IgD-negative memory B cell (primary cell): ENCODE results near the gene CGB3. TPM values are rescaled to one million over a fixed set of nuclear protein-coding genes. Genes with fewer than 3 reads are reported as not detected.
"Not testable (repeated sequence)": the region's sequence is repeated elsewhere in the genome, so short reads cannot be mapped to it uniquely, and the experiment has no call there.

Experiments used
- H3K27ac Mint-ChIP-seq, 3 donors: one replicate each; pipeline ENCODE4 v1.8.0; 2020 to 2022; ENCODE audit warnings: mild to moderate bottlenecking in 3 of 3, mixed read lengths in 3 of 3, moderate library complexity in 1 of 3
- H3K27me3 Mint-ChIP-seq: one replicate; pipeline ENCODE4 v1.8.0; 2021; ENCODE audit warnings: mixed read lengths
- H3K36me3 Mint-ChIP-seq: one replicate; pipeline ENCODE4 v1.8.0; 2020; ENCODE audit warnings: mild to moderate bottlenecking, mixed read lengths
- H3K4me1 Mint-ChIP-seq, 3 donors: one replicate each; pipeline ENCODE4 v1.8.0; 2020 to 2022; ENCODE audit warnings: mixed read lengths in 3 of 3, mild to moderate bottlenecking in 1 of 3
- H3K4me3 Mint-ChIP-seq, 4 donors: one replicate each; pipeline ENCODE4 v1.8.0; 2020 to 2022; ENCODE audit warnings: mild to moderate bottlenecking in 4 of 4, mixed read lengths in 4 of 4, moderate library complexity in 3 of 4
- H3K9me3 Mint-ChIP-seq, 3 donors: one replicate each; pipeline ENCODE4 v1.8.0; 2020 to 2021; ENCODE audit warnings: mixed read lengths in 3 of 3, mild to moderate bottlenecking in 1 of 3
- polyA plus RNA-seq: library from polyadenylated mRNA; unstranded; fragments of 300-500 nt; fragmentation: Illumina TruSeq; gene quantifications from one replicate; pipeline ENCODE4 v1.2.3, GENCODE V29; 2021

CGB3 gene
- polyA plus RNA-seq, 1 donor from 2014 or later: not detected

DNA sequence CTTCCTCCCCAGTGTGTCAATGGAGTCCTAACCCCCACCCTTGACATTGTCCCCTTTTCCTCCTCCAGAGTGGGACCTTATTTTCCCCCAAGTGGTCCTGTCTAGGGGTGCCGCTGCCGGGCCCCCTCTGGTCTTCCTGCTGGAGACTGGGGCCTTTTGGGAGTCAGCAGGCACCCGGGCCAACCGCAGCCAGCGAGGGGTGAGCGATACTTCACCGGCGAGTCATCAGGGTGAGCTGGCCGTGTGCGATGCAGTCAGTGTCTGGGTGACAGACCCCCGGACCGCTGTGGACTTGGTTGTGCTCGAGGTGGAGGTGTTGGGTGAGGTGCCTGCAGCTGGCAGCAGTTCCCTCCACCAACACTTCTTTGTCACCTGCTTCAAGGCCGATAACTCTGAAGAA, 5.6 kb upstream of the CGB3 start:
- H3K4me3 Mint-ChIP-seq, H3K9me3 Mint-ChIP-seq, H3K27me3 Mint-ChIP-seq, H3K27ac Mint-ChIP-seq, H3K36me3 Mint-ChIP-seq, H3K4me1 Mint-ChIP-seq: not testable (repeated sequence)

DNA sequence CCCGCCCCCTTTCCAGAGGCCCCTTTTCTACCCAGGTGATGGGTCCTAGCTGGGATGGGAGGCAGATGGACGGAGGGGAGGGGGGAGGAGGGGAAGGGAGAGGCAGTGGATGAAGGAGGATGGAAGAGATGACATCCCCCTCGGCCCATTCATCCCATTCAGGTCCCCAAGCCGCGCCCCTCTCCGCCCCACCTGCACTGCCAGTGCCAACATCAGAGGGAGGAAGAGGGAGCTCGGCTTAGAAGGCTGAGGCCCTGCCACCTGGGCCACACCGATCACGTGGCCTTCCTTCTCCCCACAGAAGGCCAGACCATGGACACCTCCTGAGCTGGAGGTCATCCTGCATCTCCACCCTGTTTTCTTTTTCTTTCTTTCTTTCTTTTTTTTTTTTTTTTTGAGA, 4.6 kb upstream of the CGB3 start:
- not testable (repeated sequence) for H3K9me3 Mint-ChIP-seq, H3K4me1 Mint-ChIP-seq, H3K4me3 Mint-ChIP-seq, H3K27me3 Mint-ChIP-seq, H3K27ac Mint-ChIP-seq, H3K36me3 Mint-ChIP-seq

DNA sequence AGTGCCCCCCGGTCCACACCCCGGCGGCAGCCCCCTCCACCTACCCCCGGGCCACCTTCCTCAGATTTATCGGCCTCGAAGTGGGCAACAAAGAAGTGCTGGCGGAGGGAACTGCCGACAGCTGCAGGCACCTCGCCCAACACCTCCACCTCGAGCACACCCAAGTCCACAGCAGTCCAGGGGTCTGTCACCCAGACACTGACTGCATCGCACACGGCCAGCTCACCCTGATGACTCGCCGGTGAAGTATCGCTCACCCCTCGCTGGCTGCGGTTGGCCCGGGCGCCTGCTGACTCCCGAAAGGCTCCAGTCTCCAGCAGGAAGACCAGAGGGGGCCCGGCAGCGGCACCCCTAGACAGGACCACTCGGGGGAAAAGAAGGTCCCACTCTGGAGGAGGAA, 1.5 kb upstream of the CGB3 start:
- H3K4me1 Mint-ChIP-seq: peaks cover 5 to 11% (median 8%) of the 10 kb centered on the region in 3 donors
- not testable (repeated sequence) for H3K27me3 Mint-ChIP-seq, H3K4me3 Mint-ChIP-seq, H3K27ac Mint-ChIP-seq, H3K36me3 Mint-ChIP-seq, H3K9me3 Mint-ChIP-seq

DNA sequence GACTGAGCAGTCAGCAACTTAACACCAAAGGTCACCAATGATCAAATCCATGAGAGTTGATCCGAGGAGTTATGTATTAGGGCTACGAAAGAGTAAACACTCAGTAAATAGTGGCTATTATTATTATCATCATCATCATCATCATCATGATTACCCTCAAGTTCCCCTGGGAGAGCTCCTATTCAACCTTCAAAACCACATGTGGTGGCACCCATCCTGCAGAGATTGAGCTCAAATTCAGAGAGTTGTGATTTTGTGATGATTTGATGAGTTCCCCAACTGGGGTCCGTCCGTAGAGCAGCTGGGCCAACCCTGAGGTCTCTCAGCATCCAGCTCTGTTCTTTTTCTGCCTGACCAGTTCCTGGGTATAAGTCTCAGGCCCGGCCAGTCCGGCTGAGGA, 955 bp upstream of the CGB3 start:
- peaks cover 5 to 14% (median 10%) of the 10 kb centered on the region in 3 donors for H3K4me1 Mint-ChIP-seq
- H3K27ac Mint-ChIP-seq, H3K27me3 Mint-ChIP-seq, H3K36me3 Mint-ChIP-seq, H3K9me3 Mint-ChIP-seq, H3K4me3 Mint-ChIP-seq: not testable (repeated sequence)

DNA sequence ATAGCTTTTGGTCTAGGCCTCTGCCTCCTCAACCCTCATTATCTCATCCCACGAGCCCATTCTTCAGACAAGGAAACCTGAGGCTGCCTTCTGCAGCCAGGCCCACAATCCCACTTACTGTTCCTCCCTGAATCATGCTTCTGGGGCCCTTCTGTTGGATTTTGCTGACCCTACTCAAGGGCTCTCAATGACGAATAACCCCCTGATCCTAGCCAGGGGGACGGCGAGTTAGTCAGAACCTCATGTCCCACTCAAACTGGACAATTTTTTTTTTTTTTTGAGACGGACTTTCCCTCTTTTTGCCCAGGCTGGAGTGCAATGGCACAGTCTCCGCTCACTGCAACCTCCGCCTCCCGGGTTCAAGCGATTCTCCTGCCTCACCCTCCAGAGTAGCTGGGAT, 2.0 kb downstream of the CGB3 start:
- Mint-ChIP-seq H3K36me3 (peaks cover 1% of the 10 kb centered on the region), H3K4me1 (peaks cover 10 to 18% (median 18%) of the 10 kb centered on the region in 3 donors), H3K27ac (no peak overlapping the region), H3K9me3 (no peaks in the 10 kb centered on the region), H3K4me3 (peak overlapping the region in 1 of 4 donors; percentile 86), H3K27me3 (peaks cover 5% of the 10 kb centered on the region)

DNA sequence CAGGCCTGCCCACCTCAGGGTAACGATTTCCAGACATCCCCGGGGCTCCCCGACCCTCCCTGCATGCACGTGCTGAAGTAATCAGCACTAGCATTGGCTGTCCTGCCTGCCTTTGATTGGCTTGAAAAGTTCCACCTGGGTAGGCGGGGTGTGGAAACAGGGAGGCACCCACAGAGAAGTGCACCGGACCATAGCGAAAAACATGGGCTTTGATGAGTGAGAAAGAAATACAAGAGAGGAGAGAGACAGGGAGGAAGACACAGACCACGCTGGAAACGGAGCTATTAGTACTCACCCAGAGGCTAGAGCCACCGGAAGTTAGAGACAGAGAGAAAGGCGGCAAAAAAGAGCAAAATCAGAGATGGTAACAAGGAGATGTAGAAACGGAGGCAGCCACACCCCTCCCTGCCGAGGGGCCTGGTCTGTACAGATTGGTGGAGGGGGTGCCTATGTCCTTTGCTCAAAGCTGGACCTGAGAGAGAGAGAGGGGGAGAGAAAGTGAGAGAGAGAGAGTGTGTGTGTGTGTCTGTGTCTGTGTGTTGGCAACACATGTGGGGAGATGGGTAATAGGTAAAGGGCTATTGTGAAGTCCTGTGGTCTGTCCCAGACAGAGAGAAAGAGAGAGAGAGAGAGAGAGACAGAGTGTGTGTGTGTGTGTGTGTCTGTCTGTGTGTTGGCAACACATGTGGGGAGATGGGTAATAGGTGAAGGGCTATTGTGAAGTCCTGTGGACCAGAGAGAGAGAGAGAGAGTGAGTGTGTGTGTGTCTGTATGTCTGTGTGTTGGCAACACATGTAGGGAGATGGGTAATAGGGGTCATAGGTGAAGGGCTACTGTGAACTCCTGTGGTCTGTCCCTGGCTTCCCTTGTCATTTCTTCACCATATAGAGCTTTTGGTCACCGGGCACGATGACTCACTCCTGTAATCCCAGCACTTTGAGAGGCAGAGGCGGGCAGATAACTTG, 2.9 kb downstream of the CGB3 start:
- Mint-ChIP-seq H3K4me3 (peak overlapping the region; percentile 58 to 86 (median 74)), H3K36me3 (peaks cover 1% of the 10 kb centered on the region), H3K9me3 (no peaks in the 10 kb centered on the region), H3K27me3 (peaks cover 5% of the 10 kb centered on the region), H3K4me1 (peaks cover 10 to 18% (median 18%) of the 10 kb centered on the region in 3 donors), H3K27ac (peak overlapping the region in 1 of 3 donors; percentile 12)

DNA sequence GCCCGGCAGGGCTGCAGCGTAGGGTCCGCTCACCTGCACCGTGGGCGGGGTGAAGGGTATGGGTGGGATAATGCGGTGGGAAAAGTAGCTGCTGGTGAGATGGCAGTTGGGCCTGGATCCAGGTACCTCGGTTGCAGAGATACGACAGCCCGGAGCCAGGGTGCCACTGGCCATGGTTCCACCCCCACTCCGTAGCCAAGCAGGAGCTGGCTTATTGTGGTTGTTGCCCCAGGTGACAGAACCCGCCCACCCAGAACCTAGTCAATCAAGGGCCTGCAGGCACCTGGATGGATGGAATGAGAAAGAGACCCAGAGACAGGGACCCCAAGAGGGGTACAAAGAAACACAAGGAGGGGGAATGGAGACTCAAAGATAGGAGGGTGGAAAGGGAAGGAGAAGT, 3.8 kb downstream of the CGB3 start:
- no peak overlapping the region for H3K27ac Mint-ChIP-seq
- H3K4me3 Mint-ChIP-seq: peak overlapping the region; percentile 58 to 98 (median 90)
- H3K36me3 Mint-ChIP-seq: peaks cover 1% of the 10 kb centered on the region
- H3K4me1 Mint-ChIP-seq: peaks cover 10 to 18% (median 18%) of the 10 kb centered on the region in 3 donors
- no peaks in the 10 kb centered on the region for H3K9me3 Mint-ChIP-seq
- H3K27me3 Mint-ChIP-seq: peaks cover 5% of the 10 kb centered on the region

DNA sequence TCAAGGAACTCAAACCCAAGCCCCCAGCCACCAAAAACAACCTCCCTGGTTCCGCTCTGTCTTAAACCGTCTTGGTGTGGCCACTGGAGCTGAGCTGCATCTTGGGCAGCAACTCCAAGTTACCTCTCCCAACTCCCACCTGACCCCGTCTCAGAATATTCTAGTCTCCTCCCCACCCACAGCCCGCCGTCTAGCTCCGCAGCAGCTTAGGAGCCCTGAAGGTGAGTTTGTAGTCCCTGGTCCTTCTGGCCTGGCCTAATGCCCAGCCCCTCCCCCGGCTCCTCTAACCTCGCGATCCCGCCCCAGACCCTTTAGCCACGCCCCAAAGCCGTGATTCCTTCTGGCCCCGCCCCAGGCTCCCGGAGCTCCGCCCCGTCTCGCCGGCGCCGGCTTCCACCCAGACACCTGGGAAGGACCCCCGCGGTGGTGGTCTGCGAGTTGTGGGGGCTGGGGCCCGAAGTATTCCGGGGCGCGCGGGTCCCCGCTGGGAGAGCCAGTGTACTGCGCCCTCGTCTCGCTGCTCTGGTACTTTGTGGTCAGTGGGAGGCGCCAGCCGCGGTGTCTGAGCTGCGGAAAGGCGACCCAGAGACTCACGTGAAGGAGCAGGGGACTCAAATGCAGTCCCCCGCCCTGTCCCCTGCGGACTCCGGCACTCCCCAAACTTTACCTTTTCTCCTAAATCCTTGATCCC, 4.7 kb downstream of the CGB3 start:
- Mint-ChIP-seq H3K4me3 (peak overlapping the region; percentile 85 to 98 (median 95)), H3K27me3 (peaks cover 5% of the 10 kb centered on the region), H3K27ac (peak overlapping the region in 2 of 3 donors; percentile 79 to 98), H3K9me3 (no peaks in the 10 kb centered on the region), H3K4me1 (peaks cover 10 to 18% (median 18%) of the 10 kb centered on the region in 3 donors), H3K36me3 (peaks cover 1% of the 10 kb centered on the region)

DNA sequence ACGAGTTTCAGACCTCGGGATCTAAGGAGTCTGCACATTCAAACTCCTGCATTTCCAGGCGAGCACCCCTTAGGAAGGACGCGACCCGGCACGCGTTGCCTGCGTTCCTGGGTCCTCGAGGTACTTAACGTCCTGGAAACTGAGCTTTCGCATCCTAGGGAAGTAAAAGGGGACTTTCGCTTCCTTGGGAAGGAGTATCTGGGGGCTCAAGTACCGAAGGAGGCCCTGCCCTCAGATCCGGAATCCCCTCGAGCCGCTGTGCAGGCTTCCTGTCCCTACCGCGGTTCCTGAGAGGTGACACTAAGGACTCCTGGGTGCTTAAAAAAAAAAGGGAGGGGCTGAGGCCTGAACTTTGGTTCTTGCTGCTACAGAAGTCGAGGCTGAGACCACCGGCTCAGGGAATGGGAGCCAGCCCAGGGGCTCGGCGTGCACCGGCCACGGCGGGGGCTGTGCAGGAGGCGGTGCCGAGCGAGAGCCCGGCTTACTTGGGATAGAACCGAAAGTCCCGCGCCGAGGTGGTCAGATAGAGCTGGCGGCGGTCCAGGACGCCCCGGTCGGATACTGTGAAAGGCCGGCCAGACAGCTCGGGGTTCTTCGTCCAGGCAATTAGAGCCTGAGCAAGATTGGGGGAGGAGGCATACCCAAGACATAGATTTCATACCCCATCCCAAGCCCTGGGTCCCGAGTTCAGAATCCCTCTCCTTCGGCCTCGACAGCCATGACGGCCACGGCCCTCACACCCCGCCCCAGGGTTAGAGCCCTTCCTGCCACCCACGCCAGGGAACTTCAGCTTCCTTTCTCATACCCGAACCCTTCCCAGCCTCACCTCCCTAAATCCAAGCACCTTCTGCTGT, 5.5 kb downstream of the CGB3 start:
- Mint-ChIP-seq H3K4me3 (peak overlapping the region; percentile 85 to 98 (median 95)), H3K27ac (peak overlapping the region in 2 of 3 donors; percentile 79 to 98), H3K4me1 (peaks cover 10 to 18% (median 18%) of the 10 kb centered on the region in 3 donors)
- not testable (repeated sequence) for H3K9me3 Mint-ChIP-seq, H3K36me3 Mint-ChIP-seq, H3K27me3 Mint-ChIP-seq

DNA sequence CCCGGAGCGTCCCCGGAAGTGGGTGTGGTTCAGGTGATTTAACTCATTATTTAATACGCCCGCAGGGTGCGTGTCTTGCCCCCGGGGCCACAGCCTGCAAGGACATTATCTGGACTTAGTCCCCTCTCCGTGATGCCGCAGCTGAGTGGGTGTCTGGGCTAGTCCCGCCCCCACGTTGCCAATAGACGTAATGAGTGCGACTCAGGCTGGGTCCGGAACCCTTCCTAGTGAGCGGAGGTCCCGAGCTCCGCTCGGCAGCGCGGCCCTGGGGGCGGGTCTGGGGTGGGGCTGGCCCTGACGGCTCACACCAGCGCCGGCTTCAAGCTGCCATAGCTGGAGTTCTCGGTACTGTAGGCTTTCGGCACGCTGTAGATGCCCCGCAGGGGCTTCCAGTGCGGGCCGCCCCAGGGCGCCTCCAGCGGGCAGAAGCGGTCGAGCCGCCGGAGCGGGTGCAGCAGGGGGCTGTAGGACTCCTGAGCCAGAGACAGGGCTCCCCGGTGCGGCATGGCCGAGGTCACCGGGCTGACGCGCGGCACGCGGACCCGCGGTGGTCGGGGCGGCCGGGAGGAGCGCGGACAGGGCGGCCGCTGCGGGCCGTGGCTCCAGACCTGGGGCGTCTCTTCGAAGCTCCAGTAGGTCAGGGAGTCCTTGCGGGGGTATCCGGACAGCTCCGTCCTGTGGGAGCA, 6.3 kb downstream of the CGB3 start:
- H3K4me1 Mint-ChIP-seq: peaks cover 10 to 18% (median 18%) of the 10 kb centered on the region in 3 donors
- H3K4me3 Mint-ChIP-seq: peak overlapping the region; percentile 85 to 98 (median 95)
- H3K36me3 Mint-ChIP-seq: peaks cover 1% of the 10 kb centered on the region
- H3K27ac Mint-ChIP-seq: no peak overlapping the region
- H3K27me3 Mint-ChIP-seq: peaks cover 5% of the 10 kb centered on the region
- no peaks in the 10 kb centered on the region for H3K9me3 Mint-ChIP-seq

DNA sequence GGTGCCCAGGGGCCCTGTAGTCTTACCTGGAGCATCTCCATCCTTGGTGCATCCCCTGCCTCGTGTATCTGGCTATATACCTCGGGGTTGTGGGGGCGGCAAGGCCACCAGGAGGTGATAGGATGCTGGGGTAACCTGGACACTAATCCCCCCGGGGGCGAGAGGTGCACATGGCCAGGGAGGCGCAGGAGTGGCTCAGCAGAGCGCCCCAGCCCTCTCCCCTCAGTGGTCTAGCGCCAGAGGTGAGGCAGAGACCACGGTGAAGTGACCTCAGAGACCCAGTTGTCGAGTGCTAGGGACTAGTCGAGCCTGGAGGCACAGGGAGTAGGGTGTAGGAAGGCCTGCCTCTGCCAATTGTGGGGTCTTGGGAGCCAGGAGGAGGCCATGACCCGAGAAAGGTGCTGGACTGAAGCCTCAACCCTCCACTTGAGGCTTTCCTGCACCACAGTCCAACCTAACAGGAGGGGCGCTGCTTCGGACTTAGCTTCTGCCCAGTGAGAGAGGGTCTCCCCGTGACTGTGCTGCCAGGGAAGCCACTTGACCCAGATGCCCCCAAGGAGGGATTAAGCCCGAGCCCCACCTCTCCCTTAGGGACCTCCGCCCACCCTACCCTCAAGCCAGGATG, 7.0 kb downstream of the CGB3 start, which contains the start of gene LHB:
LHB (minus strand) TSS at position 51 of the 625 bp plus-strand sequence; CDS start at position 41, 10 bp downstream.
- Mint-ChIP-seq H3K27me3 (peaks cover 5% of the 10 kb centered on the region), H3K9me3 (no peaks in the 10 kb centered on the region), H3K4me3 (peak within 1 kb of the TSS; percentile 85 to 98 (median 95)), H3K27ac (peak within 1 kb of the TSS in 1 of 3 donors; percentile 69), H3K4me1 (peaks cover 10 to 18% (median 18%) of the 10 kb centered on the region in 3 donors), H3K36me3 (peaks cover 1% of the 10 kb centered on the region)

DNA sequence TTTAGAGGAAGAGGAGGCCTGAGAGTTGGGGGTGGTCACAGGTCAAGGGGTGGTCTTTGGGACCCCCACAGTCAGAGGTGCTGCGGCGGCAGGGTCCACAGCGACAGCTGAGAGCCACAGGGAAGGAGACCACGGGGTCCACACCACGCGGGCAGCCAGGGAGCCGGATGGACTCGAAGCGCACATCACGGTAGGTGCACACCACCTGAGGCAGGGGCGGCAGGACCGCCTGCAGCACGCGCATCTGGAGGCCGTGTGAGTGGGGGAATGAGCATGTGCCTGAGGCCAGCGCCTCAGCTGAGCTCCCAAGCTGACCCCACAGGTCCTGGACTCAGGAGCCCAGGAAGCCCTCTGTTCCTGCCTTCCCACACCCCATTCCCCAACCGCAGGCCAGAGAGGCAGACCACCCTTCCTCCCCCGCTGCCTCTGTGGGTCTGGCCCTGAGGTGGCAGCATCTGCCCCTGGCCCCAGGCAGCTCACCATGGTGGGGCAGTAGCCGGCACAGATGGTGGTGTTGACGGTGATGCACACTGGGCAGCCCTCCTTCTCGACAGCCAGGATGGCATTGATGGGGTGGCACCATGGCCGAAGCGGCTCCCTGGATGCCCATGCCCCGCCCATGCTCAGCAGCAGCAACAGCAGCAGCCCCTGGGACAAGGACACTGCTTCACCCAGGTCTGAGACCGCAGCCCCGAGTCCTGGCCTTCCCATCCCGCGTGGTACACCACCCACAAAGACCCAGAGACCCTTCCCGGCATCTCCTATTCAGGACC, 7.9 kb downstream of the CGB3 start:
- no peak overlapping the region for H3K27ac Mint-ChIP-seq

DNA sequence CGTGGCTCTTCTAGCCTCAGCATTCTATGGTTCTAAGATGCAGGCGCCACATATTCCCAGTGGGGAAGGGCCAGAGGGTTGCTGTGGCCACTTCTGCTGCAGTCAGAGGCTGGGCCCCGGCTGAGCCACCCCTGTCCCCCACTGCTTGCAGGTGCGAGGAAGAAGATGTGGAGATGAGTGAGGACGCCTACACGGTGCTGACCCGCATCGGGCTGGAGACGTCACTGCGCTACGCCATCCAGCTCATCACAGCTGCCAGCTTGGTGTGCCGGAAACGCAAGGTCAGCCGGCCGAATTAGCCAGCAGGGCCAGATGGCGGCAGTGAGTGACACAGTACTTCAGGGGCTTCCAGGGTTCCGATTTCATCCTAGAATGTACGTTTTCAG, 9.3 kb downstream of the CGB3 start:
- H3K9me3 Mint-ChIP-seq: no peaks in the 10 kb centered on the region
- peak overlapping the region in 1 of 4 donors; percentile 68 for H3K4me3 Mint-ChIP-seq
- no peak overlapping the region for H3K27ac Mint-ChIP-seq
- peaks cover 4 to 9% (median 6%) of the 10 kb centered on the region in 3 donors for H3K4me1 Mint-ChIP-seq
- peaks cover 1% of the 10 kb centered on the region for H3K36me3 Mint-ChIP-seq
- peaks cover 3% of the 10 kb centered on the region for H3K27me3 Mint-ChIP-seq

More for the DNA sequence above, 7.9 kb downstream of the CGB3 start:
- peaks cover 10 to 17% (median 14%) of the 10 kb centered on the region in 3 donors for H3K4me1 Mint-ChIP-seq
- peaks cover 1% of the 10 kb centered on the region for H3K36me3 Mint-ChIP-seq
- no peaks in the 10 kb centered on the region for H3K9me3 Mint-ChIP-seq
- peaks cover 5% of the 10 kb centered on the region for H3K27me3 Mint-ChIP-seq
- H3K4me3 Mint-ChIP-seq: peak overlapping the region in 2 of 4 donors; percentile 9 to 68
